Measurements from ENCODE around the gene C14orf180. TPM values are rescaled to one million over a fixed set of nuclear protein-coding genes. Genes with fewer than 3 reads are reported as not detected.

The C14orf180 gene
- total RNA-seq, 1 donor from 2014 or later: 0.14 TPM

DNA sequence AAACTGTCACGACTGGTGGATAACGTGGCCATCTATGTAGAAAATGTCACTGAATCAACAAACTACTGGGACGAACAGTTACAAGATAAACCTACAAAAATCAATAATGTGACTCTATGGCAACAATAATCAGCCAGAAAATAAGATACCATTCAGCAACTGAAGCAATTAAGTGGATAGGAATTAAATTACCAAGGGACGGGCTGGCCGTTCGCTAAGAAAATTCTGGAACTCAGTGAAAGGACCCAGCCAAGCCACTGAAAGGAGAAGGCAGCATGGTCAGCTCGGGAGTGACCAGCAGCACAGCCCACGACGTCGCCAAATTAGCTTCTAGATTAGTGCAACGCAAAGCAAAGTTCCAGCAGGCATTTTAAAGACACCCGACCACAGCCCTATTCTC, 58.6 kb downstream of the C14orf180 start:
- H3K27me3 ChIP-seq: peaks cover 44% of the 10 kb centered on the region
- DNase-seq: no peak

DNA sequence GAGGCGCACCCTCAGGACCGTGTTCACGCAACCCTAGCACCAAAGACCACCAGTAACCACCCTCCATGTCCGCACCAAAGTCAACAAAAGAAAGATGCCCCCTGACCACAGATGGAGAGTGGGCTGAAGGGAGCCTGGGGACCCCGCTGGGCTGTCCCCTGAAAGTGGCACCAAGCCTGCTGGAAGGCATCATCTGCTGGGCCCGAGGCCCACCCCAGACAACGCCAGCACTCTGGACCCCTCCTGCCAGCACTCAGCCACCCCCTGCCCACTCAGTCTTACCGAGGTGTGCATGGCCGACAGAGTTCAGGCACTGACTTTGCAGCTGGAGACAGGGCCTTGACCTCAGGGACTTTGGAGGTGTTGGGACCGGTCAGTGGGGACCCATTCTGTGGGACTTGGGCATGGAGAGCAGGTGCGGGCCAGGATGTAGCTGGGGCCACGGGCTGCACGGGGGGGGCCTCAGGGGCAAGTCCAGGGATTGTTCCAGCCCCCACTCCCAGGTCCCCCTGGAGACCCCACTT, 59.4 kb downstream of the C14orf180 start:
- Histone ChIP-seq H3K27ac (no peak overlapping the region), H3K4me1 (no peaks in the 10 kb centered on the region), H3K27me3 (peaks cover 44% of the 10 kb centered on the region), H3K36me3 (no peaks in the 10 kb centered on the region), H3K9me3 (no peaks in the 10 kb centered on the region), H3K4me3 (no peak overlapping the region)
- intact Hi-C loops (cut with DNase I): no loop called here
- no peak for DNase-seq
- no peak for ATAC-seq
- TF ChIP-seq, protein P1, sequence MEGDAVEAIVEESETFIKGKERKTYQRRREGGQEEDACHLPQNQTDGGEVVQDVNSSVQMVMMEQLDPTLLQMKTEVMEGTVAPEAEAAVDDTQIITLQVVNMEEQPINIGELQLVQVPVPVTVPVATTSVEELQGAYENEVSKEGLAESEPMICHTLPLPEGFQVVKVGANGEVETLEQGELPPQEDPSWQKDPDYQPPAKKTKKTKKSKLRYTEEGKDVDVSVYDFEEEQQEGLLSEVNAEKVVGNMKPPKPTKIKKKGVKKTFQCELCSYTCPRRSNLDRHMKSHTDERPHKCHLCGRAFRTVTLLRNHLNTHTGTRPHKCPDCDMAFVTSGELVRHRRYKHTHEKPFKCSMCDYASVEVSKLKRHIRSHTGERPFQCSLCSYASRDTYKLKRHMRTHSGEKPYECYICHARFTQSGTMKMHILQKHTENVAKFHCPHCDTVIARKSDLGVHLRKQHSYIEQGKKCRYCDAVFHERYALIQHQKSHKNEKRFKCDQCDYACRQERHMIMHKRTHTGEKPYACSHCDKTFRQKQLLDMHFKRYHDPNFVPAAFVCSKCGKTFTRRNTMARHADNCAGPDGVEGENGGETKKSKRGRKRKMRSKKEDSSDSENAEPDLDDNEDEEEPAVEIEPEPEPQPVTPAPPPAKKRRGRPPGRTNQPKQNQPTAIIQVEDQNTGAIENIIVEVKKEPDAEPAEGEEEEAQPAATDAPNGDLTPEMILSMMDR (IDR thresholded peaks at IDR 0.05): no peak

More for the DNA sequence above, 58.6 kb downstream of the C14orf180 start:
- Histone ChIP-seq H3K36me3 (no peaks in the 10 kb centered on the region), H3K27ac (no peak overlapping the region), H3K4me3 (no peak overlapping the region), H3K9me3 (no peaks in the 10 kb centered on the region), H3K4me1 (no peaks in the 10 kb centered on the region)
- intact Hi-C loops (cut with DNase I): no loop called here
- no peak for ATAC-seq
- TF ChIP-seq, protein P1 (IDR thresholded peaks at IDR 0.05): no peak

DNA sequence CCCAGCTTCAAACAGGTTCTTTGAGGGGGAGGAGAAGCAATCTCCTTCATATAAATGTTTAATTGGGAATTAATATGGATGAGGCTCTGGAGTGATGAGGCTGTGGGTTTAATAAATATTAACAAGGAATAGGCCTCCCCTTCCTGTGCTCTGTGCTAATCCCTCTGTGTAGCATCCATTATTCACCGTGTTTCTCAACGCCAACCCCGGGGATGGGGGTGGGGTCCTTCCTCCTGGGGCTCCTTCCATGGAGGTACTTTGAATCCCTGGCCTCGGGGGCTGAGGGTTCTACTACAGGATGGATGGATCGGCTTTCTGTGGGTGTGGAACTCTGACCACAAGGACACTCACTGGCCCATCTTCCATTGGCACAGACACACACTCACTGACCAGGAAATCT, 59.9 kb downstream of the C14orf180 start:
- ATAC-seq: no peak
- intact Hi-C loops (cut with DNase I): no loop called here
- H3K36me3 ChIP-seq: no peaks in the 10 kb centered on the region

More for the DNA sequence above, 59.9 kb downstream of the C14orf180 start:
- Histone ChIP-seq H3K4me3 (no peak overlapping the region), H3K4me1 (no peaks in the 10 kb centered on the region), H3K27ac (no peak overlapping the region), H3K27me3 (peaks cover 39% of the 10 kb centered on the region), H3K9me3 (no peaks in the 10 kb centered on the region)
- TF ChIP-seq, protein P1 (IDR thresholded peaks at IDR 0.05): no peak
- no peak for DNase-seq

Other genes with a start within 250 kb of the C14orf180 start
- gene TMEM179, start 25.0 kb downstream of the C14orf180 start, total RNA-seq: not detected
- gene INF2, start 109.9 kb downstream of the C14orf180 start, total RNA-seq: 117 TPM
- gene ADSS1, start 144.5 kb downstream of the C14orf180 start, total RNA-seq: 5.5 TPM
- 66.1 TPM for gene SIVA1, start 173.4 kb downstream of the C14orf180 start, total RNA-seq
- 174 TPM for gene AKT1, start 216.0 kb downstream of the C14orf180 start, total RNA-seq
- gene ZBTB42, start 221.3 kb downstream of the C14orf180 start, total RNA-seq: 12.3 TPM